ENCODE measurements around the gene GBP2. TPM values are rescaled to one million over a fixed set of nuclear protein-coding genes. Genes with fewer than 3 reads are reported as not detected.
"Not testable (repeated sequence)": the region's sequence is repeated elsewhere in the genome, so short reads cannot be mapped to it uniquely, and the experiment has no call there.

Gene GBP2
- total RNA-seq = 70.6 and 111 TPM in 2 replicates
- 32.4 TPM for polyA plus RNA-seq (2012)

GRCh38 chr1:89125913-89126580 is at the start of gene GBP2:
GBP2 (minus strand) TSS chr1:89126114; CDS start chr1:89121966, 4,148 bp downstream.
- peak; percentile 73 for DNase-seq (ENCODE audit: low read depth)

GRCh38 chr1:89174491-89174890 is 48.6 kb upstream of the GBP2 start:
- DNase-seq (ENCODE audit: low read depth) = no peak

- DNase-seq (ENCODE audit: low read depth) = no peak
Observed at GRCh38 chr1:89172468-89173143, 46.7 kb upstream of the GBP2 start.

GRCh38 chr1:89171067-89171438 is 45.1 kb upstream of the GBP2 start:
- no peak for DNase-seq (ENCODE audit: low read depth)

GRCh38 chr1:89170170-89171066 is 44.5 kb upstream of the GBP2 start:
- no peak for DNase-seq (ENCODE audit: low read depth)

GRCh38 chr1:89169166-89169565 is 43.3 kb upstream of the GBP2 start:
- DNase-seq (ENCODE audit: low read depth) = no peak

GRCh38 chr1:89167590-89168230 is 41.8 kb upstream of the GBP2 start:
- no peak for DNase-seq (ENCODE audit: low read depth)

- DNase-seq (ENCODE audit: low read depth) = no peak
Observed at GRCh38 chr1:89166705-89167104, 40.8 kb upstream of the GBP2 start.

- no peak for DNase-seq (ENCODE audit: low read depth)
Observed at GRCh38 chr1:89165811-89166210, 39.9 kb upstream of the GBP2 start.

GRCh38 chr1:89151047-89151446 is 25.1 kb upstream of the GBP2 start:
- DNase-seq (ENCODE audit: low read depth) = no peak

GRCh38 chr1:89149976-89150375 is 24.1 kb upstream of the GBP2 start:
- no peak for DNase-seq (ENCODE audit: low read depth)

- DNase-seq (ENCODE audit: low read depth) = peak; percentile 56
Observed at GRCh38 chr1:89149229-89149628, 23.3 kb upstream of the GBP2 start.

- no peak for DNase-seq (ENCODE audit: low read depth)
Observed at GRCh38 chr1:89147678-89148658, 22.1 kb upstream of the GBP2 start.

- no peak for DNase-seq (ENCODE audit: low read depth)
Observed at GRCh38 chr1:89146721-89147120, 20.8 kb upstream of the GBP2 start.

GRCh38 chr1:89143484-89143883 is 17.6 kb upstream of the GBP2 start:
- no peak for DNase-seq (ENCODE audit: low read depth)

GRCh38 chr1:89142160-89142559 is 16.2 kb upstream of the GBP2 start:
- no peak for DNase-seq (ENCODE audit: low read depth)

GRCh38 chr1:89133747-89134146 is 7.8 kb upstream of the GBP2 start:
- DNase-seq (ENCODE audit: low read depth) = no peak

GRCh38 chr1:89130716-89131115 is 4.8 kb upstream of the GBP2 start:
- DNase-seq (ENCODE audit: low read depth) = no peak

GRCh38 chr1:89129911-89130310 is 4.0 kb upstream of the GBP2 start:
- no peak for DNase-seq (ENCODE audit: low read depth)

GRCh38 chr1:89128003-89128458 is 2.1 kb upstream of the GBP2 start:
- DNase-seq (ENCODE audit: low read depth) = not testable (repeated sequence)

Measured in myocyte (in vitro differentiated cells).